ENCODE results near the gene EPB41L4B. TPM values are rescaled to one million over a fixed set of nuclear protein-coding genes. Genes with fewer than 3 reads are reported as not detected.

EPB41L4B gene
- total and polyA plus RNA-seq, 2 donors (not counting 1 experiment from before 2014, with no cell fraction given) = 0.56 to 2.8 TPM

DNA sequence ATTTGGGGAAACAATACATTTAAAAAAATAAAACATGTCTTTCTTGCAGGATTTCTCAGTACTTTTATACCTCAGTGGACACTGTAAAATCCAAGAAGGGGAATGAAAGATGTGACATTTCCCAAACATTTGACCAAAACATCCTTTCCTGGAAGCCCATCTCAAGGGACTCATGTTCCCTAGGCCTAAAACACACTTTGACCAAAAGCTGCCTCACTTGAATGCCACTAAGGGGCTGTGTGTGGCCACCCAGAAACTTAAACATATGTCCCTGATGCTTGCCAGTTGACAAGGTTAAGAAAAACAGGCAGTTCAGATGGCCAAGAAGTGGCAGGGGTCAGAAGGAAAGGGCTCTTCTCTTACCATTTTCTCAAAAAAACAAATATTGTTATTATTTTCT lies 73.6 kb downstream of the EPB41L4B start:
- Histone ChIP-seq H3K36me3 (ENCODE audit: control insufficient read depth, insufficient read depth, low read length) (no peaks in the 10 kb centered on the region), H3K79me2 (ENCODE audit: control insufficient read depth, insufficient read depth, low read length) (no peaks in the 10 kb centered on the region), H3K27ac (ENCODE audit: insufficient read depth, low read length) (no peak overlapping the region), H4K20me1 (ENCODE audit: control insufficient read depth, extremely low read depth, insufficient read depth, low read length) (no peaks in the 10 kb centered on the region), H3K4me2 (ENCODE audit: extremely low read depth, insufficient read depth, low read length) (no peak overlapping the region), H3K4me1 (ENCODE audit: control insufficient read depth, extremely low read depth, insufficient read depth, low read length) (no peaks in the 10 kb centered on the region), H3K4me3 (replicated peaks in 1 of 4; ENCODE audit: control extremely low read depth in 1 of 4, insufficient read depth in 1 of 4, low read depth in 3 of 4, low read length in 4 of 4) (no peak overlapping the region), H2AFZ (ENCODE audit: low read length) (no peak overlapping the region), H3K9ac (ENCODE audit: insufficient read depth, low read length) (no peak overlapping the region), H3K27me3 (ENCODE audit: control insufficient read depth, insufficient read depth, low read length) (no peaks in the 10 kb centered on the region), H3K9me3 (ENCODE audit: control insufficient read depth, insufficient read depth, low read depth, low read length) (no peaks in the 10 kb centered on the region)
- TF ChIP-seq, protein P1, sequence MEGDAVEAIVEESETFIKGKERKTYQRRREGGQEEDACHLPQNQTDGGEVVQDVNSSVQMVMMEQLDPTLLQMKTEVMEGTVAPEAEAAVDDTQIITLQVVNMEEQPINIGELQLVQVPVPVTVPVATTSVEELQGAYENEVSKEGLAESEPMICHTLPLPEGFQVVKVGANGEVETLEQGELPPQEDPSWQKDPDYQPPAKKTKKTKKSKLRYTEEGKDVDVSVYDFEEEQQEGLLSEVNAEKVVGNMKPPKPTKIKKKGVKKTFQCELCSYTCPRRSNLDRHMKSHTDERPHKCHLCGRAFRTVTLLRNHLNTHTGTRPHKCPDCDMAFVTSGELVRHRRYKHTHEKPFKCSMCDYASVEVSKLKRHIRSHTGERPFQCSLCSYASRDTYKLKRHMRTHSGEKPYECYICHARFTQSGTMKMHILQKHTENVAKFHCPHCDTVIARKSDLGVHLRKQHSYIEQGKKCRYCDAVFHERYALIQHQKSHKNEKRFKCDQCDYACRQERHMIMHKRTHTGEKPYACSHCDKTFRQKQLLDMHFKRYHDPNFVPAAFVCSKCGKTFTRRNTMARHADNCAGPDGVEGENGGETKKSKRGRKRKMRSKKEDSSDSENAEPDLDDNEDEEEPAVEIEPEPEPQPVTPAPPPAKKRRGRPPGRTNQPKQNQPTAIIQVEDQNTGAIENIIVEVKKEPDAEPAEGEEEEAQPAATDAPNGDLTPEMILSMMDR (conservative IDR thresholded peaks at IDR 0.05 in 1 of 2, IDR thresholded peaks at IDR 0.05 in 1 of 2; ENCODE audit: low read depth in 1 of 2, low read length in 2 of 2) = no peak
- DNase-seq (ENCODE audit: low read depth in 2 of 2) = no peak

- Histone ChIP-seq H3K4me3 (replicated peaks in 1 of 4; ENCODE audit: control extremely low read depth in 1 of 4, insufficient read depth in 1 of 4, low read depth in 3 of 4, low read length in 4 of 4) (no peak overlapping the region), H2AFZ (ENCODE audit: low read length) (no peak overlapping the region), H3K79me2 (ENCODE audit: control insufficient read depth, insufficient read depth, low read length) (no peaks in the 10 kb centered on the region), H3K9ac (ENCODE audit: insufficient read depth, low read length) (no peak overlapping the region), H4K20me1 (ENCODE audit: control insufficient read depth, extremely low read depth, insufficient read depth, low read length) (no peaks in the 10 kb centered on the region), H3K27me3 (ENCODE audit: control insufficient read depth, insufficient read depth, low read length) (no peaks in the 10 kb centered on the region), H3K9me3 (ENCODE audit: control insufficient read depth, insufficient read depth, low read depth, low read length) (no peaks in the 10 kb centered on the region), H3K36me3 (ENCODE audit: control insufficient read depth, insufficient read depth, low read length) (no peaks in the 10 kb centered on the region), H3K4me2 (ENCODE audit: extremely low read depth, insufficient read depth, low read length) (no peak overlapping the region), H3K27ac (ENCODE audit: insufficient read depth, low read length) (no peak overlapping the region), H3K4me1 (ENCODE audit: control insufficient read depth, extremely low read depth, insufficient read depth, low read length) (no peaks in the 10 kb centered on the region)
- TF ChIP-seq, protein P1 (conservative IDR thresholded peaks at IDR 0.05 in 1 of 2, IDR thresholded peaks at IDR 0.05 in 1 of 2; ENCODE audit: low read depth in 1 of 2, low read length in 2 of 2) = no peak
- no peak for TF ChIP-seq EZH2 (IDR thresholded peaks at IDR 0.05; ENCODE audit: low read length, missing control alignments)
- DNase-seq (ENCODE audit: low read depth in 2 of 2) = no peak
These were observed 74.3 kb downstream of the EPB41L4B start for GRCh38 chr9:109246533-109246932.

DNA sequence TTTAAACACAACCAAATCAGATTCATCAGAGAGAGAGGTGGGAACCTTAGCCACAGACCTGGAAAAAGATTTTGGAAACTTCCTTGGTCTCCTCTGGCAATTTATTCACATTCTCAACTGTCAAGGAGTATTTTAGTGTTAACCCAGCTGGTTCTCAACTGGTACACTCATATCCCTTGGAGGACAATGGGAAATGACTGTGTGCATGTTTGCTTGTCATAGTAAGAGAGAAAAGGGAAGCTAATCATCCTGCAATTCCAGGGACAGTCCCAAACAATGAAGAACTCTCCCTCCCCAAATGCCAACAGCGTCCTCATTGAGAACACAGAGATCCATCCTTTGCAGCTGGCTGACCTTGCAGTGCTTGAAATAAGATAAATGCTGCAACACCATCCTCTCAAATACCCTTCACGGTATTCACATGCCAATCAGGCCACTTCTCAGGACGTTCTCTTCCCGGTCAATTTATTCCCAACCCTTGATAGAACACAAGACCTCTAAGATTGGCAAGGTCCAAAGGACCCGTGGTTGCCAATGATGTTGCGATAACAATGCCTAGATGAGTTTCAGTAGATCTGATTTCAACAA lies 75.5 kb downstream of the EPB41L4B start:
- H4K20me1 ChIP-seq (ENCODE audit: control insufficient read depth, extremely low read depth, insufficient read depth, low read length) = no peaks in the 10 kb centered on the region
- H3K4me1 ChIP-seq (ENCODE audit: control insufficient read depth, extremely low read depth, insufficient read depth, low read length) = no peaks in the 10 kb centered on the region
- H3K9me3 ChIP-seq (ENCODE audit: control insufficient read depth, insufficient read depth, low read depth, low read length) = no peaks in the 10 kb centered on the region
- H3K9ac ChIP-seq (ENCODE audit: insufficient read depth, low read length) = no peak overlapping the region
- no peak for DNase-seq (ENCODE audit: low read depth in 2 of 2)
- H3K36me3 ChIP-seq (ENCODE audit: control insufficient read depth, insufficient read depth, low read length) = no peaks in the 10 kb centered on the region
- H3K79me2 ChIP-seq (ENCODE audit: control insufficient read depth, insufficient read depth, low read length) = no peaks in the 10 kb centered on the region
- H3K27me3 ChIP-seq (ENCODE audit: control insufficient read depth, insufficient read depth, low read length) = no peaks in the 10 kb centered on the region
- H2AFZ ChIP-seq (ENCODE audit: low read length) = no peak overlapping the region
- H3K4me2 ChIP-seq (ENCODE audit: extremely low read depth, insufficient read depth, low read length) = no peak overlapping the region
- TF ChIP-seq, protein P1 (conservative IDR thresholded peaks at IDR 0.05 in 1 of 2, IDR thresholded peaks at IDR 0.05 in 1 of 2; ENCODE audit: low read depth in 1 of 2, low read length in 2 of 2) = no peak
- no peak for TF ChIP-seq EZH2 (IDR thresholded peaks at IDR 0.05; ENCODE audit: low read length, missing control alignments)
- H3K27ac ChIP-seq (ENCODE audit: insufficient read depth, low read length) = no peak overlapping the region
- no peak overlapping the region for H3K4me3 ChIP-seq (replicated peaks in 1 of 4; ENCODE audit: control extremely low read depth in 1 of 4, insufficient read depth in 1 of 4, low read depth in 3 of 4, low read length in 4 of 4)
